Gastrocnemius medialis (tissue), 4 donors: ENCODE measurements around the gene C10orf71. TPM values are rescaled to one million over a fixed set of nuclear protein-coding genes. Genes with fewer than 3 reads are reported as not detected.

Source experiments
- ATAC-seq, 2 donors: fragments of 150-250 bp; one replicate each; pipeline ENCODE4 v1.9.1; 2016
- DNase-seq, 2 donors: peaks; one replicate each; pipeline ENCODE4 v3.0.0-alpha.2; 2019
- H3K27ac ChIP-seq, 4 donors: fragments of 200-600 bp; sonication (generic); 1 replicate in 1 of 4; 2 replicates in 3 of 4; pipeline ENCODE4 v1.5.1; 2016 to 2018; ENCODE audit warnings: mild to moderate bottlenecking in 2 of 4, moderate library complexity in 1 of 4
- H3K27me3 ChIP-seq, 3 donors: fragments of 200-600 bp; sonication (generic) in 2 of 3; 1 replicate in 1 of 3; 2 replicates in 2 of 3; pipeline versions ENCODE4 v1.5.1 to v1.6.0; 2016 to 2019; ENCODE audit warnings: mild to moderate bottlenecking in 1 of 3, moderate library complexity in 1 of 3
- H3K36me3 ChIP-seq, 2 donors: fragments of 200-600 bp; sonication (generic) in 1 of 2; one replicate each; pipeline ENCODE4 v1.5.1; 2017 to 2018
- H3K4me1 ChIP-seq, 2 donors: fragments of 200-600 bp; sonication (generic) in 1 of 2; one replicate each; pipeline ENCODE4 v1.5.1; 2016 to 2017; ENCODE audit warnings: mild to moderate bottlenecking in 2 of 2
- H3K4me3 ChIP-seq, 4 donors: fragments of 200-600 bp; sonication (generic) in 3 of 4; 1 replicate in 1 of 4; 2 replicates in 3 of 4; pipeline ENCODE4 v1.5.1; 2016 to 2019; ENCODE audit warnings: mild to moderate bottlenecking in 2 of 4
- H3K9me3 ChIP-seq, 3 donors: fragments of 200-600 bp; sonication (generic) in 2 of 3; 1 replicate in 1 of 3; 2 replicates in 2 of 3; pipeline ENCODE4 v1.5.1; 2016 to 2019
- POLR2A ChIP-seq, 2 donors: fragments of 450-650 bp; IDR thresholded peaks; one replicate each; pipeline ENCODE4 v1.6.1; 2017; ENCODE audit warnings: antibody characterized with exemption in 2 of 2, mild to moderate bottlenecking in 2 of 2, moderate library complexity in 2 of 2
- in situ Hi-C, 4 donors: fragments of 200-750 bp; cut with MboI; loops; one replicate each; pipeline versions ENCODE4 v1.15.0 to v1.8.0; 2017; ENCODE audit warnings: low sequenced_read_pairs in 4 of 4
- intact Hi-C: fragments of 100-400 bp; cut with DNase I; formaldehyde crosslinking; loops from one replicate; pipeline ENCODE4 v1.15.1; 2023; ENCODE audit warnings: low total_unique reads
- total RNA-seq, 4 donors: library from RNA; depleted of rRNA; stranded (reverse); fragments of >200 nt; gene quantifications; one replicate each; pipeline versions ENCODE4 v1.1.0 to v1.2.3, GENCODE V29; 2016
- TF ChIP-seq, protein P1 (sequence below), 5 experiments: fragments of 450-650 bp in 3 of 5; fragments of 200-600 bp in 2 of 5; sonication (generic) in 2 of 5; IDR thresholded peaks in 4 of 5; conservative IDR thresholded peaks in 1 of 5; 1 replicate in 4 of 5; 2 replicates in 1 of 5; pipeline ENCODE4 v1.5.1; 2016 to 2019; ENCODE audit warnings: antibody characterized with exemption in 5 of 5, mild to moderate bottlenecking in 3 of 5, moderate library complexity in 3 of 5

The C10orf71 gene
- total RNA-seq, 4 donors from 2014 or later, result 26.5 to 208 (median 69.6) TPM

DNA sequence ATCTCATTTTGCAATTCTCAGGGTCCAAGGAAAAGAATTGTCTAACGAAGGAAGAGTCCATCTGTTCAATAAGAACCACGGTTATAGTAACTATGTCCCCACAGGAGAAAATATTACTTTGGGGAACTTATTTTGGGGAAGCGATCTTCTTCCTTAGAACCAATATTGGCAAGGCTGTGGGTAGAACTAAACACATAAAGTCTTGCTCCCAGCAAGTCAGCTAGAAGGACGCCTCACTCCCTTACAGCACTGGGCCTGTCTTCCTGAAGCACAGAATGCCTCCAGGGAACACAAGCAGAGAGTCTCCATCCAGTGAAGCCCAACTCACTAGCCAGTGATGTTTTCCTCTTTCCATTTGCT, 30.2 kb downstream of the C10orf71 start:
- no peak overlapping the region for H3K27ac ChIP-seq
- ATAC-seq (no peak), DNase-seq (no peak)
- in situ Hi-C loops (no loop called here), intact Hi-C loops (no loop called here)
- TF ChIP-seq, protein P1, sequence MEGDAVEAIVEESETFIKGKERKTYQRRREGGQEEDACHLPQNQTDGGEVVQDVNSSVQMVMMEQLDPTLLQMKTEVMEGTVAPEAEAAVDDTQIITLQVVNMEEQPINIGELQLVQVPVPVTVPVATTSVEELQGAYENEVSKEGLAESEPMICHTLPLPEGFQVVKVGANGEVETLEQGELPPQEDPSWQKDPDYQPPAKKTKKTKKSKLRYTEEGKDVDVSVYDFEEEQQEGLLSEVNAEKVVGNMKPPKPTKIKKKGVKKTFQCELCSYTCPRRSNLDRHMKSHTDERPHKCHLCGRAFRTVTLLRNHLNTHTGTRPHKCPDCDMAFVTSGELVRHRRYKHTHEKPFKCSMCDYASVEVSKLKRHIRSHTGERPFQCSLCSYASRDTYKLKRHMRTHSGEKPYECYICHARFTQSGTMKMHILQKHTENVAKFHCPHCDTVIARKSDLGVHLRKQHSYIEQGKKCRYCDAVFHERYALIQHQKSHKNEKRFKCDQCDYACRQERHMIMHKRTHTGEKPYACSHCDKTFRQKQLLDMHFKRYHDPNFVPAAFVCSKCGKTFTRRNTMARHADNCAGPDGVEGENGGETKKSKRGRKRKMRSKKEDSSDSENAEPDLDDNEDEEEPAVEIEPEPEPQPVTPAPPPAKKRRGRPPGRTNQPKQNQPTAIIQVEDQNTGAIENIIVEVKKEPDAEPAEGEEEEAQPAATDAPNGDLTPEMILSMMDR (IDR thresholded peaks at IDR 0.05 in 4 of 5, conservative IDR thresholded peaks at IDR 0.05 in 1 of 5), result no peak
- no peak for TF ChIP-seq POLR2A (IDR thresholded peaks at IDR 0.05)
- no peaks in the 10 kb centered on the region for H3K27me3 ChIP-seq
- H3K36me3 ChIP-seq, result peaks cover 0 to 25% of the 10 kb centered on the region in 2 donors
- H3K9me3 ChIP-seq, result no peaks in the 10 kb centered on the region
- H3K4me3 ChIP-seq, result no peak overlapping the region
- H3K4me1 ChIP-seq, result no peaks in the 10 kb centered on the region

DNA sequence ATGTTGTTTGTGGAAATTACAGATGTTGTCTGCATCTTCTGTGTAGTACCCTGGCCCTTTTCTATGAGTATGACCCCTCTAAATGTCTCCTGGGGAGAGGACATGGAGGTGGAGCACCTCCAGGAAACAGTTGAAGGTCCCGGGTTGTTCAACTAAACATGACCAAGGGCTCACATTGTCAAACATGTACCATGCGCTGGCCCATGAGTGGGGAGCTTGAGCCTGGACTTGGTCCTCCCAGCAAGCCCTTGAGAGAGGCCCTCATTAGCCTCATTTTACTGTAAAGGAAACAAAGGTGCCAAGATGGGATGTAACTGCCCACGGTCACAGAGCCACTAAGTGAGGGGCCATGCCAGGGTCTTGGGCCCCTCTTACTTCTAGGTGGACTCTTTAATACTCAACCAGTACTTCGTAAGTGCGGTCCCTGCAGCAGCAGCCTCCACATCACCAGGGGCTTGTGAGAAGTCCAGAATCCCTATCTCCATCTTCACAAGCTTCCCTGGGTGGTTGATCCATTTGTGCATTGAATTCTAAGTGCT, 31.2 kb downstream of the C10orf71 start:
- no peak for DNase-seq
- Histone ChIP-seq H3K9me3 (no peaks in the 10 kb centered on the region), H3K36me3 (peaks cover 0 to 14% of the 10 kb centered on the region in 2 donors), H3K27me3 (no peaks in the 10 kb centered on the region), H3K4me1 (no peaks in the 10 kb centered on the region), H3K27ac (peak overlapping the region in 1 of 4 donors; percentile 34), H3K4me3 (no peak overlapping the region)
- TF ChIP-seq POLR2A (IDR thresholded peaks at IDR 0.05), result no peak
- no peak for ATAC-seq
- intact Hi-C loops (no loop called here), in situ Hi-C loops (no loop called here)

GRCh38 chr10:49331431-49331830, 32.5 kb downstream of the C10orf71 start:
- Histone ChIP-seq H3K36me3 (peaks cover 0 to 2% of the 10 kb centered on the region in 2 donors), H3K4me3 (no peak overlapping the region), H3K27me3 (no peaks in the 10 kb centered on the region), H3K9me3 (no peaks in the 10 kb centered on the region), H3K27ac (no peak overlapping the region), H3K4me1 (no peaks in the 10 kb centered on the region)
- intact Hi-C loops, result no loop called here
- in situ Hi-C loops, result no loop called here
- no peak for DNase-seq
- peak in 1 of 2 donors; percentile 10 for ATAC-seq
- TF ChIP-seq POLR2A (IDR thresholded peaks at IDR 0.05), result no peak
- TF ChIP-seq, protein P1 (IDR thresholded peaks at IDR 0.05 in 4 of 5, conservative IDR thresholded peaks at IDR 0.05 in 1 of 5), result no peak

- no peak for TF ChIP-seq POLR2A (IDR thresholded peaks at IDR 0.05)
- TF ChIP-seq, protein P1 (IDR thresholded peaks at IDR 0.05 in 4 of 5, conservative IDR thresholded peaks at IDR 0.05 in 1 of 5), result no peak
- no peak for DNase-seq
- no peak overlapping the region for H3K4me3 ChIP-seq
- H3K27me3 ChIP-seq, result no peaks in the 10 kb centered on the region
- intact Hi-C loops, result no loop called here
- H3K27ac ChIP-seq, result no peak overlapping the region
- no peaks in the 10 kb centered on the region for H3K4me1 ChIP-seq
- in situ Hi-C loops, result no loop called here
- no peaks in the 10 kb centered on the region for H3K9me3 ChIP-seq
- H3K36me3 ChIP-seq, result no peaks in the 10 kb centered on the region
- ATAC-seq, result no peak
Observed at GRCh38 chr10:49332333-49332732, 33.4 kb downstream of the C10orf71 start.

- no peaks in the 10 kb centered on the region for H3K9me3 ChIP-seq
- no peak for DNase-seq
- in situ Hi-C loops (no loop called here), intact Hi-C loops (no loop called here)
- TF ChIP-seq POLR2A (IDR thresholded peaks at IDR 0.05), result no peak
- TF ChIP-seq, protein P1 (IDR thresholded peaks at IDR 0.05 in 4 of 5, conservative IDR thresholded peaks at IDR 0.05 in 1 of 5), result no peak
- H3K4me1 ChIP-seq, result no peaks in the 10 kb centered on the region
- H3K27ac ChIP-seq, result no peak overlapping the region
- H3K36me3 ChIP-seq, result no peaks in the 10 kb centered on the region
- no peak overlapping the region for H3K4me3 ChIP-seq
- no peaks in the 10 kb centered on the region for H3K27me3 ChIP-seq
- ATAC-seq, result no peak
Observed at GRCh38 chr10:49332768-49333167, 33.8 kb downstream of the C10orf71 start.
